Activated T-cell treated with anti-CD3 and anti-CD28 coated beads, Interleukin-2, amount 50 U/mL, for 24 hours (primary cell): ENCODE measurements around the gene LSMEM2.
A peak's percentile ranks its signal among the peaks of the same experiment; 100 is the strongest.
"Not testable (repeated sequence)": the region's sequence is repeated elsewhere in the genome, so short reads cannot be mapped to it uniquely, and the experiment has no call there.

Source experiments
- DNase-seq: peaks from one replicate; pipeline ENCODE4 v3.0.0-alpha.2; 2020
- H3K27ac Mint-ChIP-seq: 2 replicates; pipeline ENCODE4 v1.8.0; 2020; ENCODE audit warnings: mild to moderate bottlenecking, mixed read lengths
- H3K27me3 Mint-ChIP-seq: 2 replicates; pipeline ENCODE4 v1.8.0; 2020; ENCODE audit warnings: mixed read lengths
- H3K36me3 Mint-ChIP-seq: 2 replicates; pipeline ENCODE4 v1.8.0; 2020; ENCODE audit warnings: low read depth, mixed read lengths
- H3K4me1 Mint-ChIP-seq: 2 replicates; pipeline ENCODE4 v1.8.0; 2020; ENCODE audit warnings: low read depth, mixed read lengths
- H3K4me3 Mint-ChIP-seq: 2 replicates; pipeline ENCODE4 v1.8.0; 2020; ENCODE audit warnings: mild to moderate bottlenecking, moderate library complexity, mixed read lengths
- H3K9me3 Mint-ChIP-seq: 2 replicates; pipeline ENCODE4 v1.8.0; 2020; ENCODE audit warnings: mixed read lengths

The LSMEM2 gene

GRCh38 chr3:50256978-50257890 is 21.7 kb upstream of the LSMEM2 start:
- Mint-ChIP-seq H3K27ac (no peak overlapping the region), H3K4me1 (peaks cover 8% of the 10 kb centered on the region), H3K9me3 (no peaks in the 10 kb centered on the region), H3K4me3 (no peak overlapping the region), H3K36me3 (peaks cover 71% of the 10 kb centered on the region), H3K27me3 (no peaks in the 10 kb centered on the region)
- peak; percentile 65 for DNase-seq

GRCh38 chr3:50258029-50258680 is 20.7 kb upstream of the LSMEM2 start:
- Mint-ChIP-seq H3K27me3 (no peaks in the 10 kb centered on the region), H3K4me3 (no peak overlapping the region), H3K4me1 (peaks cover 8% of the 10 kb centered on the region), H3K9me3 (no peaks in the 10 kb centered on the region), H3K36me3 (peaks cover 62% of the 10 kb centered on the region), H3K27ac (peak overlapping the region; percentile 22)
- DNase-seq: no peak

- Mint-ChIP-seq H3K36me3 (peaks cover 54% of the 10 kb centered on the region), H3K9me3 (no peaks in the 10 kb centered on the region), H3K27me3 (no peaks in the 10 kb centered on the region), H3K4me1 (peaks cover 8% of the 10 kb centered on the region), H3K27ac (no peak overlapping the region), H3K4me3 (no peak overlapping the region)
- DNase-seq: no peak
Measured at GRCh38 chr3:50258979-50259378, 19.9 kb upstream of the LSMEM2 start.

- peaks cover 8% of the 10 kb centered on the region for H3K4me1 Mint-ChIP-seq
- no peaks in the 10 kb centered on the region for H3K27me3 Mint-ChIP-seq
- no peaks in the 10 kb centered on the region for H3K9me3 Mint-ChIP-seq
- peak overlapping the region; percentile 84 for H3K27ac Mint-ChIP-seq
- no peak for DNase-seq
- H3K4me3 Mint-ChIP-seq: peak overlapping the region; percentile 57
- H3K36me3 Mint-ChIP-seq: peaks cover 50% of the 10 kb centered on the region
Measured at GRCh38 chr3:50259432-50260026, 19.4 kb upstream of the LSMEM2 start.

GRCh38 chr3:50260027-50260941 is 18.6 kb upstream of the LSMEM2 start:
- peaks cover 43% of the 10 kb centered on the region for H3K36me3 Mint-ChIP-seq
- H3K9me3 Mint-ChIP-seq: no peaks in the 10 kb centered on the region

GRCh38 chr3:50260942-50261441 is 17.9 kb upstream of the LSMEM2 start:
- H3K4me1 Mint-ChIP-seq: peaks cover 8% of the 10 kb centered on the region
- H3K9me3 Mint-ChIP-seq: no peaks in the 10 kb centered on the region
- peaks cover 7% of the 10 kb centered on the region for H3K27me3 Mint-ChIP-seq
- DNase-seq: no peak
- H3K27ac Mint-ChIP-seq: no peak overlapping the region
- H3K4me3 Mint-ChIP-seq: peak overlapping the region; percentile 69
- peaks cover 38% of the 10 kb centered on the region for H3K36me3 Mint-ChIP-seq

More at GRCh38 chr3:50260027-50260941, 18.6 kb upstream of the LSMEM2 start:
- peak overlapping the region; percentile 69 for H3K4me3 Mint-ChIP-seq
- peak; percentile 92 for DNase-seq
- peak overlapping the region; percentile 84 for H3K27ac Mint-ChIP-seq
- peaks cover 3% of the 10 kb centered on the region for H3K27me3 Mint-ChIP-seq
- peaks cover 8% of the 10 kb centered on the region for H3K4me1 Mint-ChIP-seq

- no peaks in the 10 kb centered on the region for H3K9me3 Mint-ChIP-seq
- H3K36me3 Mint-ChIP-seq: peaks cover 33% of the 10 kb centered on the region
- peaks cover 10% of the 10 kb centered on the region for H3K27me3 Mint-ChIP-seq
- no peak overlapping the region for H3K27ac Mint-ChIP-seq
- peaks cover 8% of the 10 kb centered on the region for H3K4me1 Mint-ChIP-seq
- no peak overlapping the region for H3K4me3 Mint-ChIP-seq
- DNase-seq: no peak
Measured at GRCh38 chr3:50261505-50261904, 17.4 kb upstream of the LSMEM2 start.

GRCh38 chr3:50262200-50262599 is 16.7 kb upstream of the LSMEM2 start:
- H3K9me3 Mint-ChIP-seq, H3K4me3 Mint-ChIP-seq, DNase-seq, H3K4me1 Mint-ChIP-seq, H3K27ac Mint-ChIP-seq: not testable (repeated sequence)
- Mint-ChIP-seq H3K36me3 (peaks cover 26% of the 10 kb centered on the region), H3K27me3 (peaks cover 16% of the 10 kb centered on the region)

GRCh38 chr3:50262778-50263177 is 16.1 kb upstream of the LSMEM2 start:
- H3K27me3 Mint-ChIP-seq: peaks cover 18% of the 10 kb centered on the region
- DNase-seq: no peak
- no peaks in the 10 kb centered on the region for H3K9me3 Mint-ChIP-seq
- H3K36me3 Mint-ChIP-seq: peaks cover 20% of the 10 kb centered on the region
- H3K4me3 Mint-ChIP-seq: no peak overlapping the region
- peaks cover 8% of the 10 kb centered on the region for H3K4me1 Mint-ChIP-seq
- no peak overlapping the region for H3K27ac Mint-ChIP-seq

- no peak for DNase-seq
- Mint-ChIP-seq H3K27ac (peak overlapping the region; percentile 44), H3K36me3 (peaks cover 11% of the 10 kb centered on the region), H3K9me3 (no peaks in the 10 kb centered on the region), H3K27me3 (peaks cover 24% of the 10 kb centered on the region), H3K4me3 (no peak overlapping the region), H3K4me1 (peaks cover 8% of the 10 kb centered on the region)
Measured at GRCh38 chr3:50263478-50264382, 15.2 kb upstream of the LSMEM2 start.

GRCh38 chr3:50264383-50264963 is 14.4 kb upstream of the LSMEM2 start:
- no peak for DNase-seq
- peaks cover 24% of the 10 kb centered on the region for H3K27me3 Mint-ChIP-seq
- no peak overlapping the region for H3K4me3 Mint-ChIP-seq
- H3K4me1 Mint-ChIP-seq: peaks cover 7% of the 10 kb centered on the region
- H3K36me3 Mint-ChIP-seq: peaks cover 3% of the 10 kb centered on the region
- H3K27ac Mint-ChIP-seq: no peak overlapping the region
- no peaks in the 10 kb centered on the region for H3K9me3 Mint-ChIP-seq

GRCh38 chr3:50264964-50265485 is 13.9 kb upstream of the LSMEM2 start:
- Mint-ChIP-seq H3K4me1 (peaks cover 3% of the 10 kb centered on the region), H3K9me3 (no peaks in the 10 kb centered on the region), H3K27ac (no peak overlapping the region), H3K36me3 (no peaks in the 10 kb centered on the region), H3K27me3 (peaks cover 24% of the 10 kb centered on the region), H3K4me3 (no peak overlapping the region)
- DNase-seq: no peak
